Measurements from ENCODE around the gene RRM2. TPM values are rescaled to one million over a fixed set of nuclear protein-coding genes. Genes with fewer than 3 reads are reported as not detected.
"Not testable (repeated sequence)": the region's sequence is repeated elsewhere in the genome, so short reads cannot be mapped to it uniquely, and the experiment has no call there.

RRM2 gene
- polyA plus RNA-seq, 2 of the 4 experiments (the other 2 are of a cell fraction): 84.4 to 111 TPM

DNA sequence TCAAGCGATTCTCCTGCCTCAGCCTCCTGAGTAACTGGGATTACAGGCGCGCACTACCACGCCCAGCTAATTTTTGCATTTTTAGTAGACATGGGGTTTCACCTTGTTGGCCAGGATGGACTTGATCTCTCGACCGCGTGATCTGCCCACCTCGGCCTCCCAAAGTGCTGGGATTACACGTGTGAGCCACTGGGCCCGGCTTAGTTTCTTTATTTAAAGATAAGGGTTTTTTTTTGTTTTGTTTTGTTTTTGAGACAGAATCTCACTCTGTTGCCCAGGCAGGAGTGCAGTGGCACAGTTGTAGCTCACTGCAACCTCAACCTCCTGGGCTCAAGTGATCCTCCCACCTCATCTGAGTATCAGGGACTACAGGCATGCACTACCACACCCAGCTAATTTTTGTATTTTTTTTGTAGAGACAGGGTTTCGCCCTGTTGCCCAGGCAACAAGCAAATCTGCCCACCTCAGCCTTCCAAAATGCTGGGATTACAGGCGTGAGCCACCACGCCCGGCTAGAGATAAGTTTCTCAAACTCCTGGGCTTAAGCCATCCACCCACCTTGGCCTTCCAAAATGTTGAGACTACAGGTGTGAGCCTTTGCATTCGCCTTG, 24.6 kb downstream of the RRM2 start:
- FAIRE-seq; H3K4me3 ChIP-seq; ATAC-seq; H3K4me1 ChIP-seq; DNase-seq (ENCODE audit: low read depth in 1 of 2, low spot score in 1 of 2); H3K4me2 ChIP-seq; H3K27ac ChIP-seq; H3K9me3 ChIP-seq; POLR2A ChIA-PET: not testable (repeated sequence)
- WGBS (ENCODE audit: missing lambda C conversion rate): 95% methylated on average over 15 of the region's 15 CpGs
- CTCF ChIA-PET: interaction anchor here (0.7 to 15.8 kb wide), 5 partner anchors 19 to 305 kb away, joined by 3 to 210 read pairs (median 4); no protein-coding TSS in a partner anchor

DNA sequence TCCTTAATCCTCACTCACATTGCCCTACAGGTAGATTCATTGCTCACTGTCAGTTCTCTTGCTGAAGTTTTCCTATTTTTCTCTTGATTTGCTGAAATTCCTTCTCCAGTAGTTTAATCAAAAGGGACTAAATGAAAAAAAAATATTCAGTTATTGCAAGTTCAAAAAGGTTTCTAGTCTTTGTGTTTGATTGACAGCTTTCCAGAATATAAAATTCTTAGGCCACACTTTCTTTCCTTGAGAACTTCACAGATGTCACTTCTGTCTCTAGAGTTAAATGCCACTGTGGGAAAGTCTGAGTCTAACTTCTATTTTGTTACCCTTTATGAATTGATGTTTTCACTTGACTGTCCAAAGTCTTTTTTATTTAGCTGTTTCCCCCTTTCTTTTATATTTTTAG, 25.7 kb downstream of the RRM2 start:
- ATAC-seq (no peak), DNase-seq (ENCODE audit: low read depth in 1 of 2, low spot score in 1 of 2) (no peak), FAIRE-seq (no peak)
- Histone ChIP-seq H3K9me3 (no peaks in the 10 kb centered on the region), H3K4me3 (no peak overlapping the region), H3K4me2 (no peak overlapping the region), H3K27ac (no peak overlapping the region), H3K4me1 (no peaks in the 10 kb centered on the region)
- ChIA-PET CTCF (interaction anchor here (1.3 to 2.4 kb wide), 4 partner anchors 9 to 286 kb away, joined by 3 to 6 read pairs (median 5); no protein-coding TSS in a partner anchor), POLR2A (no interaction called here)
- TF ChIP-seq HEYL (CRISPR knock-in tag; IDR thresholded peaks at IDR 0.05) (no peak), CHD4 (IDR thresholded peaks at IDR 0.05; ENCODE audit: borderline replicate concordance) (no peak), FOXS1 (CRISPR knock-in tag; IDR thresholded peaks at IDR 0.05) (no peak), RARB (CRISPR knock-in tag; IDR thresholded peaks at IDR 0.05) (no peak), ZFP36 (IDR thresholded peaks at IDR 0.05; ENCODE audit: borderline replicate concordance, partially characterized antibody) (no peak), MYC (IDR thresholded peaks at IDR 0.05; ENCODE audit: borderline replicate concordance, low read length) (no peak), EHMT2 (IDR thresholded peaks at IDR 0.05; ENCODE audit: low read depth) (no peak)
- TF ChIP-seq, protein P1, sequence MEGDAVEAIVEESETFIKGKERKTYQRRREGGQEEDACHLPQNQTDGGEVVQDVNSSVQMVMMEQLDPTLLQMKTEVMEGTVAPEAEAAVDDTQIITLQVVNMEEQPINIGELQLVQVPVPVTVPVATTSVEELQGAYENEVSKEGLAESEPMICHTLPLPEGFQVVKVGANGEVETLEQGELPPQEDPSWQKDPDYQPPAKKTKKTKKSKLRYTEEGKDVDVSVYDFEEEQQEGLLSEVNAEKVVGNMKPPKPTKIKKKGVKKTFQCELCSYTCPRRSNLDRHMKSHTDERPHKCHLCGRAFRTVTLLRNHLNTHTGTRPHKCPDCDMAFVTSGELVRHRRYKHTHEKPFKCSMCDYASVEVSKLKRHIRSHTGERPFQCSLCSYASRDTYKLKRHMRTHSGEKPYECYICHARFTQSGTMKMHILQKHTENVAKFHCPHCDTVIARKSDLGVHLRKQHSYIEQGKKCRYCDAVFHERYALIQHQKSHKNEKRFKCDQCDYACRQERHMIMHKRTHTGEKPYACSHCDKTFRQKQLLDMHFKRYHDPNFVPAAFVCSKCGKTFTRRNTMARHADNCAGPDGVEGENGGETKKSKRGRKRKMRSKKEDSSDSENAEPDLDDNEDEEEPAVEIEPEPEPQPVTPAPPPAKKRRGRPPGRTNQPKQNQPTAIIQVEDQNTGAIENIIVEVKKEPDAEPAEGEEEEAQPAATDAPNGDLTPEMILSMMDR (IDR thresholded peaks at IDR 0.05): no peak
- TF ChIP-seq, protein P2, sequence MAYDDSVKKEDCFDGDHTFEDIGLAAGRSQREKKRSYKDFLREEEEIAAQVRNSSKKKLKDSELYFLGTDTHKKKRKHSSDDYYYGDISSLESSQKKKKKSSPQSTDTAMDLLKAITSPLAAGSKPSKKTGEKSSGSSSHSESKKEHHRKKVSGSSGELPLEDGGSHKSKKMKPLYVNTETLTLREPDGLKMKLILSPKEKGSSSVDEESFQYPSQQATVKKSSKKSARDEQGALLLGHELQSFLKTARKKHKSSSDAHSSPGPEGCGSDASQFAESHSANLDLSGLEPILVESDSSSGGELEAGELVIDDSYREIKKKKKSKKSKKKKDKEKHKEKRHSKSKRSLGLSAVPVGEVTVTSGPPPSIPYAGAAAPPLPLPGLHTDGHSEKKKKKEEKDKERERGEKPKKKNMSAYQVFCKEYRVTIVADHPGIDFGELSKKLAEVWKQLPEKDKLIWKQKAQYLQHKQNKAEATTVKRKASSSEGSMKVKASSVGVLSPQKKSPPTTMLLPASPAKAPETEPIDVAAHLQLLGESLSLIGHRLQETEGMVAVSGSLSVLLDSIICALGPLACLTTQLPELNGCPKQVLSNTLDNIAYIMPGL (CRISPR knock-in tag; IDR thresholded peaks at IDR 0.05; ENCODE audit: borderline replicate concordance): no peak

DNA sequence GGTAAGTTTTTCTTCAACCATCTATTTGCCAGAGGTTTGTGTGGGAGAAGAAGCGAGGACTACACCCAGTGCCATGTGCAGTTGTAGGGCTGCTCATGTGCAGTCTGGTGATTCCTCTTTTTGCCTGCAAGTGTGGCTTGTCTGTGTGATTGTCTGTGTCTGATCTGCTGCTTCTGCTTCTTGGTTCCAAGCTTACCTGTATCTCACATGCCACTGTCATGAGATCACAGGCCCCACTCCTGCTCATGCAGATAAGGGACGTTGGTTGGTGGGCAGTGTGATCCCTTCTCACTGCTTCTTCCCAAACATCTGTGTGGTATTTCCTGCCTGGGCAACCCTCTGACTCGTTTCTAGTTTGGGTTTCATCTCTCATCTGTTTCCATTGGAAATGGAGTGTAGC, 27.1 kb downstream of the RRM2 start:
- H3K27ac ChIP-seq: no peak overlapping the region
- no peaks in the 10 kb centered on the region for H3K4me1 ChIP-seq
- H3K4me3 ChIP-seq: no peak overlapping the region
- POLR2A ChIA-PET: no interaction called here
- DNase-seq (ENCODE audit: low read depth in 1 of 2, low spot score in 1 of 2) (no peak), FAIRE-seq (no peak), ATAC-seq (no peak)
- CTCF ChIA-PET: interaction anchor here (0.6 to 5.0 kb wide), 5 partner anchors 8 to 285 kb away, joined by 3 to 29 read pairs (median 3); no protein-coding TSS in a partner anchor
- no peak overlapping the region for H3K4me2 ChIP-seq
- no peaks in the 10 kb centered on the region for H3K9me3 ChIP-seq
- 77% methylated on average over 3 of the region's 3 CpGs for WGBS (ENCODE audit: missing lambda C conversion rate)
- TF ChIP-seq SMC3 (IDR thresholded peaks at IDR 0.05) (no peak), JUNB (IDR thresholded peaks at IDR 0.05) (no peak), FOSL2 (IDR thresholded peaks at IDR 0.05) (no peak), FOSL2 (CRISPR knock-in tag; IDR thresholded peaks at IDR 0.05) (no peak), CBX8 (IDR thresholded peaks at IDR 0.05) (no peak), RARB (CRISPR knock-in tag; IDR thresholded peaks at IDR 0.05) (no peak), ZFP36 (IDR thresholded peaks at IDR 0.05; ENCODE audit: borderline replicate concordance, partially characterized antibody) (no peak), HOXA7 (CRISPR knock-in tag; IDR thresholded peaks at IDR 0.05) (no peak), MAFK (IDR thresholded peaks at IDR 0.05; ENCODE audit: partially characterized antibody) (no peak), SREBF2 (IDR thresholded peaks at IDR 0.05) (no peak), CHD2 (IDR thresholded peaks at IDR 0.05; ENCODE audit: low read length, partially characterized antibody) (no peak), EP300 (IDR thresholded peaks at IDR 0.05) (no peak), EHF (CRISPR knock-in tag; IDR thresholded peaks at IDR 0.05) (no peak), RCOR1 (IDR thresholded peaks at IDR 0.05; ENCODE audit: low read depth, low read length) (no peak), EHMT2 (IDR thresholded peaks at IDR 0.05; ENCODE audit: low read depth) (no peak), FOXS1 (CRISPR knock-in tag; IDR thresholded peaks at IDR 0.05) (no peak)
- TF ChIP-seq, protein P3, sequence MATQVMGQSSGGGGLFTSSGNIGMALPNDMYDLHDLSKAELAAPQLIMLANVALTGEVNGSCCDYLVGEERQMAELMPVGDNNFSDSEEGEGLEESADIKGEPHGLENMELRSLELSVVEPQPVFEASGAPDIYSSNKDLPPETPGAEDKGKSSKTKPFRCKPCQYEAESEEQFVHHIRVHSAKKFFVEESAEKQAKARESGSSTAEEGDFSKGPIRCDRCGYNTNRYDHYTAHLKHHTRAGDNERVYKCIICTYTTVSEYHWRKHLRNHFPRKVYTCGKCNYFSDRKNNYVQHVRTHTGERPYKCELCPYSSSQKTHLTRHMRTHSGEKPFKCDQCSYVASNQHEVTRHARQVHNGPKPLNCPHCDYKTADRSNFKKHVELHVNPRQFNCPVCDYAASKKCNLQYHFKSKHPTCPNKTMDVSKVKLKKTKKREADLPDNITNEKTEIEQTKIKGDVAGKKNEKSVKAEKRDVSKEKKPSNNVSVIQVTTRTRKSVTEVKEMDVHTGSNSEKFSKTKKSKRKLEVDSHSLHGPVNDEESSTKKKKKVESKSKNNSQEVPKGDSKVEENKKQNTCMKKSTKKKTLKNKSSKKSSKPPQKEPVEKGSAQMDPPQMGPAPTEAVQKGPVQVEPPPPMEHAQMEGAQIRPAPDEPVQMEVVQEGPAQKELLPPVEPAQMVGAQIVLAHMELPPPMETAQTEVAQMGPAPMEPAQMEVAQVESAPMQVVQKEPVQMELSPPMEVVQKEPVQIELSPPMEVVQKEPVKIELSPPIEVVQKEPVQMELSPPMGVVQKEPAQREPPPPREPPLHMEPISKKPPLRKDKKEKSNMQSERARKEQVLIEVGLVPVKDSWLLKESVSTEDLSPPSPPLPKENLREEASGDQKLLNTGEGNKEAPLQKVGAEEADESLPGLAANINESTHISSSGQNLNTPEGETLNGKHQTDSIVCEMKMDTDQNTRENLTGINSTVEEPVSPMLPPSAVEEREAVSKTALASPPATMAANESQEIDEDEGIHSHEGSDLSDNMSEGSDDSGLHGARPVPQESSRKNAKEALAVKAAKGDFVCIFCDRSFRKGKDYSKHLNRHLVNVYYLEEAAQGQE (IDR thresholded peaks at IDR 0.05): no peak
- TF ChIP-seq, protein P4, sequence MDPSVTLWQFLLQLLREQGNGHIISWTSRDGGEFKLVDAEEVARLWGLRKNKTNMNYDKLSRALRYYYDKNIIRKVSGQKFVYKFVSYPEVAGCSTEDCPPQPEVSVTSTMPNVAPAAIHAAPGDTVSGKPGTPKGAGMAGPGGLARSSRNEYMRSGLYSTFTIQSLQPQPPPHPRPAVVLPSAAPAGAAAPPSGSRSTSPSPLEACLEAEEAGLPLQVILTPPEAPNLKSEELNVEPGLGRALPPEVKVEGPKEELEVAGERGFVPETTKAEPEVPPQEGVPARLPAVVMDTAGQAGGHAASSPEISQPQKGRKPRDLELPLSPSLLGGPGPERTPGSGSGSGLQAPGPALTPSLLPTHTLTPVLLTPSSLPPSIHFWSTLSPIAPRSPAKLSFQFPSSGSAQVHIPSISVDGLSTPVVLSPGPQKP (IDR thresholded peaks at IDR 0.05; ENCODE audit: low read depth, low read length): no peak
- TF ChIP-seq, protein P5, sequence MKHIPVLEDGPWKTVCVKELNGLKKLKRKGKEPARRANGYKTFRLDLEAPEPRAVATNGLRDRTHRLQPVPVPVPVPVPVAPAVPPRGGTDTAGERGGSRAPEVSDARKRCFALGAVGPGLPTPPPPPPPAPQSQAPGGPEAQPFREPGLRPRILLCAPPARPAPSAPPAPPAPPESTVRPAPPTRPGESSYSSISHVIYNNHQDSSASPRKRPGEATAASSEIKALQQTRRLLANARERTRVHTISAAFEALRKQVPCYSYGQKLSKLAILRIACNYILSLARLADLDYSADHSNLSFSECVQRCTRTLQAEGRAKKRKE (CRISPR knock-in tag; IDR thresholded peaks at IDR 0.05; ENCODE audit: low read depth): no peak

Measured in A549 (cell line).